ENCODE measurements around the gene CEP112.
"Not testable (repeated sequence)": the region's sequence is repeated elsewhere in the genome, so short reads cannot be mapped to it uniquely, and the experiment has no call there.

Gene CEP112

DNA sequence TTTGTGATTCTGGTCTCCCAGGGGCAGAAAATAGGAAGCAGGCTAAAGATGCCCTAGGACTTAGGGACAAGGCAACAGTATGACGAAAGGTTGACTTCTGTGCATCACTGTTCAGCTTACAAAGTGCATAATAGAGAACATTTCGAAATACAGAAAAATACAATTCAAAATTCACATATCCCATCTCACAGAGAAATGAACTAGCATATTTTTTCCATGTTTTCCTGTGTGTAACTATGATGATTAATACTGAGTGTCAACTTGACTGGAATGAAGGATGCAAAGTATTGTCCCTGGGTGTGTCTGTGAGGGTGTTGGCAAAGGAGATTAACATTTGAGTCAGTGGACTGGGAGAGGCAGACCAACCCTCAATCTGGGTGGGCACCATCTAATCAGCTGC, 365.4 kb downstream of the CEP112 start:
- DNase-seq (ENCODE audit: low read depth): not testable (repeated sequence)

DNA sequence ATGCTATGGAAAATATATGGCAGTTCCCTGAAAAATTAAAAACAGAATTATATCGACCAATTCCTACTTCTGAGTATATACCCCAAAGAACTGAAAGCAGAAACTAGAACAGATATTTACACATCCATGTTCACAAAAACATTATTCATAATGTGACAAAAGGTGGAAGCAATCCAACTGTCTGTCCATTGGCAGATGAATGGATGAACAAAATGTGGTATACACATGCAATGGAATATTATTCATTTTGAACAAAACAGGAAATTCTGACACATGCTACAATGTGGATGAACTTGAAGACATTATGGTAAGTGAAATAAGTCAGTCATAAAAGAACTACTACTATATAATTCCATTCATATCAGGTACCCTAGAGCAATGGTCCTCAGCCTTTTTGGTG, 367.0 kb downstream of the CEP112 start:
- no peak for DNase-seq (ENCODE audit: low read depth)

DNA sequence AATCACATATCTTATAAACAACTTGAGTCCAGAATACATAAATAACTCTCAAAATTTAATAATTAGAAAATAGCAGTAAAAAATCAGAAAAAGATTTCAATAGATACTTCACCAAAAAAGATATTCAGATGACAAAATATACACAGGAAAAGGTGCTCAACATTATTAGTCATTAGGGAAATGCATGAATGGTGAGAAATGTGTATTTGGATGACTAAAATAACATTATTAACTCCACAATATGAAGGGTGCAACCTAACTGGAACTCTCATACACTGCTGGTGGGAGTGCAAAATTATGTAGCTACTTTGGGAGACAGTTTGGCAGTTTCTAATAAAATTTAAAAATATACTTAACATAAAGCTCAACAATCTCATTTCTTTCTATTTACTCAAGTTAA, 368.2 kb downstream of the CEP112 start:
- DNase-seq (ENCODE audit: low read depth): no peak

DNA sequence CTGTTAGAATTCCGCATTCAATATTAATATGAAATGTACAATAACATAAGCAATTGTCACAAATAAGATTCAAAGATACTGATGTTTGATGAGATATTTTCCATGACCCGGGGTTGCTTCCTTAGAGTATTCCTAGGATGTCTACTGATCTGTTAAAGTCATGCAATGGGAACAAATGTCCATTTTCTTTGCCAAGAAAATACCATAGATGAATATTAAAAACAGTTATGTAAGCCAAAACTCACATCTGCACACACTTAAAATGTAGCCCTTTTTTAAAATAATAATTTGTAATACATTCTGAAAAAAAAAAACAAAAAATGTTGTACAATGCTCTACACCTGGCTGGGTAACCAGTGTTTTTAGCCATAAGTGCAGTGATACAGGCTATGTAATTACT, 371.1 kb downstream of the CEP112 start:
- no peak for DNase-seq (ENCODE audit: low read depth)

DNA sequence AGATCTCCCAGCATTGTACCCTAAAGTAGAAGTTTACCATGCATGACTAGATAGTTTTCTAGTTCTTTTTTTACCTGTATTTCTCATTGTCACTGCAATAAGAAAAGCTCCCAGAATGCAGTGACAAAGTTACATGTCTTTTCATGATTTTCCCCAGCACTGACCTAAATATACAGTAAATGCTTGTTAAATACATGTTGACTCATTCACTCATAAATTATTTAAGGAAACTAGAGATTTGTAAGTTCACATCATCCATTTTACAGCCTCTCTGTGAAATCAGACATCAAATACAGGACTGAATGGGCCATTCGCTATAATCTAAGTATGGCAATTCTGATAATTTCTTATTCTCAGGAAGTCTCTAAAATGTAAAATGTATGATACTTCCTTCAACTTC, 371.6 kb downstream of the CEP112 start:
- DNase-seq (ENCODE audit: low read depth): no peak

DNA sequence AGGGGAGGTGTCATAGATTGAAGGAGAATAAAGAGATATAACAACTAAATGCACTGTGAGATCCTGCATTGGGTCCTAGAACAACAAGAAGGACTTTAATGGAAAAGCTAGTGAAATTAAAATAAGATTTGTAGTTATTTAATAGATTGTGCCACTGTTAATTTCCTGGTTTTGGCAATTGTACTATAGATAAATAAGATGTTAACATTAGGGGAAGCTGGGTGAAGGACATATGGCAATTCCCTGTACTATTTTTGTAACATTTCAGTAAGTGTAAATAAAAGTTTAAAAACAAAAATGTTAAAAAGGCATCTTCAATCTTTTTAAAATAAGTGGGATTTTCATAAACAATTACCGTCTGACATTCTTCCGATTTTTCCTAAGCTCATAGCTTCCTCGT, 372.1 kb downstream of the CEP112 start:
- no peak for DNase-seq (ENCODE audit: low read depth)

DNA sequence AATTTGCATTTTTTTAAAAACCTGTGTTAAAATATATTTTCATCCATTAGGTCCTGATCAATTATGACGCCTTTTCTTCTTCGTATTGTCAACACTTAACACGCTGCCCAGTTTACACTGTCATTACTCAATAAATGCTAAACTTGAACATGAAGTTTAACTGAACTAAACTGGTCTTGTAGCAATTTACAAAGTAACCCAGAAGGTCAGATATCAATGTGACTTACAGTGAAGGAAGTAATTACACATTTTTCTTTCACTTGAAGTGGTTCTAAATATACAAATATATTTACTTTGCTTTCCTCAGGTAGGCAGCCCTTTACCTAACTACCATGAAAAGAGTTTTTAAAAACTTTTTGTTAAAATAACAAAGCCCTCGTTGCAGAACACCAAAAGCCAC, 374.0 kb downstream of the CEP112 start:
- no peak for DNase-seq (ENCODE audit: low read depth)

DNA sequence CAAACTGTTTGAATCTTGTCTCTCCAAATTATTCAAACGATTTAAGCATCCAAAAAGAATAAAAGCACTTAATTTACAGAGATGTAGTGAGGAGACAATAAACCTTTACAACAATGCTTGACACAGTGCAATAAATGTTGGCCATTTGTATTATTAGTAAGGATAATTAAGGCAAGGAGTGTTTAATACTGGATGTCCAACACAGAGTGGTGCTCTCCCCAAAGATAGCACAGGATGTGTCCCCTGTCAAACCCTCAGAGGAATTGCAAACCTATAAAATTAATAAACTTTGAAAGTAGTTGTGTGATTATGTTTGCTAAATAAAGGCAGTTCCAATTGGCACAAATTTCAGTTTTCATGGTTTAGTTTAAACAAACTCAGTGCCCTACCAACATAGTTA, 377.5 kb downstream of the CEP112 start:
- no peak for DNase-seq (ENCODE audit: low read depth)

DNA sequence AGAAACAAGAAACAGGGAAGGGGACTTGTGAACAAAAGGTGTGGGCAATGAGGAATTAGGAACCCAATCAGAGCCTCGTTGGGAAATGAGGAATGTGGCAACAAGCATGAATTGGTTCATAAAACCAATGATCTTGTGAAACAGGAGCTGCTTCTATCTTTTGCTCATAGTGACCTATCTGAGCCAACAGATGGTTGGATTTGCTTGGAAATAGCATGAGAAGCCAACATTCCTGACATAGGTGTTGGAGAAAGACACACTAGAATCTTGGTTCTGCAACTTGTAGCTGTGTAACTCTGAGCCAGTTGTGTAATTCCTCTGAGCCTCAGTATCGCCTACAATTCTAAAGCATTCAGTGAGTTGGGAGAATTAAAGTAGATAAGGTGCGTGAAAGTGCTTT, 378.6 kb downstream of the CEP112 start:
- DNase-seq (ENCODE audit: low read depth): no peak

DNA sequence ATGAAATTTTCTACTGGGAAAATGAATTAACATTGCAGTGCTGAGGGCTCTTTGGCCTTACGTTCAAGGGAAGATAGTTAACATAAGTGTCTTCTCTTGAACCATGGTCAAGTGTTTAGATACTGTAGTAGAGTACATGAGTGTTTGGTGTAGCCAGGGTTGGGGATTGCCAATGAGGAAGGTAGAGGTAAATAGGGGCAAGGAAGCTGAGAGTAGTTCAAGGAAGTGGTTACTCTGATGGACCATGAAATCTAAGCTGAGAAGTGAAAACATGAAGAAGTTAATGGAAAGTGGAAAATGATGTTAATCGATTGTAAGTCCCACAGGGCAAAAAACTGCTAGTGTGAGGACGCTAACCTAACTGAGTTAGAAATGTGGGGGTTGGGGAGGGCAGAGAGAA, 380.9 kb downstream of the CEP112 start:
- DNase-seq (ENCODE audit: low read depth): no peak

DNA sequence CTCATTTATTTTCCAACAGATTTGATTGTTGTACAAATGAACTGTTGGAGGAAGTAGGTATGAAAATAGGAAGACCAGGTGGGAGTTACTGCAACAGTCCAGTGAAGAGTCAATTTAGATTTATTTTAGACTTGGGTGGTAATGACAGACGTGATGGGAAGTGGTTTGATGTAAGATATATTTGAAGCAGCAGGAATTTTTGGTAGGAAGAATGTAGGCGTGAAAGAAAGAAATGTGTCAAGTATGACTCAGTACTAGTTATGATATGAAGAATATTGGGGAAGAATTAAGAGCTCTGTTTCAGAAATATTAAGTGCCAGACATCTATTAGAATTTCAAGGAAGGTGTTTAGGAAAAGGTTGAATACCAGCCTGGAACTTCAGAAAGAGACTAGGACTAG, 382.6 kb downstream of the CEP112 start:
- DNase-seq (ENCODE audit: low read depth): no peak

DNA sequence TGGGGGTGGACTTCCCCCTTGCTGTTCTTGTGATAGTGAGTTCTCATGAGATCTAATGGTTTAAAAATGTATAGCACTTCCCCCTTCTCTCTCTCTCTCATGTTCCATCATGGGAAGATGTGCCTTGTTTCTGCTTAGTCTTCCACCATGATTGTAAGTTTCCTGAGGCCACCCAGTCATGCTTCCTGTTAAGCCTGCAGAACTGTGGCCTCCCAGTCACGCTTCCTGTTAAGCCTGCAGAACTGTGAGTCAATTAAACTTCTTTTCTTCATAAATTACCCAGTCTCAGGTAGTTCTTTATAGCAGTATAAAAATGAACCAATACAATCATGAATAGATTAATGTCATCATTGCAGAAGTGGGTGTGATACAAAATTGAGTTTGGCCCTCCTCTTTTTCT, 383.4 kb downstream of the CEP112 start:
- not testable (repeated sequence) for DNase-seq (ENCODE audit: low read depth)

DNA sequence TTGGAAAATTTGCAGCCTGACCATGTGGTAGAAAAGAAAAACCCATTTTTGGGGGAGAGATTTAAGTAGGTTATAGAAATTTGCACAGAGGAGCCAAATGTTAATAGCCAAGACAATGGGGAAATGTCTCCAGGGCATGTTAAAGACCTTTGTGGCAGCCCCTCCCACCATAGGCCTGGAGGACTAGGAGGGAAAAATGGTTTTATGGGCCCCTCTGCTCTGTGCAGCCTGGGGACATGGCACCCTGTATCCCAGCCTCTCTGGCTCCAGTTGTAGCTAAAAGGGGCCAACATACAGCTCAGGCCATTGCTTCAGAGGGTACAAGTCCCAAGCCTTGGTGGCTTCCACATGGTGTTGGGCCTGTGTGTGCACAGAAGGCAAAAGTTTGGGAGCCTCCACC, 384.6 kb downstream of the CEP112 start:
- DNase-seq (ENCODE audit: low read depth): no peak

DNA sequence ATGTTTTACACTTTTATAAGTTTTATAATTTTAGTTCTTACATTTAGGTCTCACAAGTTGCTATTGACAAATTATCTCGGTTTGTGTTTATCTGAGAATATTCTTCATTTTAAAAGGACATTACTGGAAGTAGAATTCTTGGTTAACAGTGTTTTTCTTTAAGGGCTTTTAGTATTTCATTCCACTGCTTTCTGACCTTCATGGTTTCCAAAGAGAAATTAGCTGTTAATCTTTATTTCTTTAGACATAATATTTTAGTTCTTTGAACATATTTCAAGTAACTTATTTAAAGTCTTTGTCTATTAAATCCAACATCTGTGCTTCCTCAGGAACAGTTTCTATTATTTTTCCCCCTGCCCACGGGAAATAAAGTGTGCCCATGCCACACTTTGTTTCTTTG, 390.4 kb downstream of the CEP112 start:
- DNase-seq (ENCODE audit: low read depth): no peak

DNA sequence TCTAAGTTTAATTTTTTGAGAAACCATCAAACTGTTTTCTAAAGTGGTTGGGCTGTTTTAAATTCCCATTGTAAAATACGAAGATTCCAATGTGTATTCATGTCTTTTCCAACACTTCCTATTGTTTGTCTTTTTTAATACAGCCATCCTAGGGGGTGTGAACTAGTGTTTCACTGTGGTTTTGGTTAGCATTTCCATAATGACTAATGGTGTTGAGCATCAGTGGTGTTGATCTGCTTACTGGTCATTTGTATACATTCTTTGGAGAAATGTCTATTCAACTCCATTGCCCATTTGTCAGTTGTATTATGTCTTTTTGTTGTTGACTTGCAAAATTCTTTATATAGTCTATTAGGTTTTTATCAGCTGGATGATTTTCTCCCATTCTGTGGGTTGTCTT, 391.3 kb downstream of the CEP112 start:
- DNase-seq (ENCODE audit: low read depth): no peak

DNA sequence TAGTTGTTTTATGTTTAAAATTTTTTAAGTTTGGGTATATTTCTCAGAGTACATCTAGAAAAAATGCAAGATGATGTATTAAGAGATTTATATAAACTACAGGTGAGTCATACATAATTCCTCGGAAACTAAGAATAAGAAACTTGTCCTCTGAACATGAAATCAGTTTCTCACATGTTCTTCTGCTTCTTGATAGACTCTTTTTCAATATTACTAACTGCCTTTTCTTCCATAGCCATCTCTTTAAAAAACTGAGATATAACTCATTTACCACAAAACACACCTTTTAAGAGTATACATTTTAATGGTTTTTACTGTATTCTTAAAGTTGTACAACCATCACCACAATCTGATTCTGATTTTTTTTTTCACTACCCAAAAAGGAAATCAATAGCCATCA, 392.1 kb downstream of the CEP112 start:
- DNase-seq (ENCODE audit: low read depth): no peak

DNA sequence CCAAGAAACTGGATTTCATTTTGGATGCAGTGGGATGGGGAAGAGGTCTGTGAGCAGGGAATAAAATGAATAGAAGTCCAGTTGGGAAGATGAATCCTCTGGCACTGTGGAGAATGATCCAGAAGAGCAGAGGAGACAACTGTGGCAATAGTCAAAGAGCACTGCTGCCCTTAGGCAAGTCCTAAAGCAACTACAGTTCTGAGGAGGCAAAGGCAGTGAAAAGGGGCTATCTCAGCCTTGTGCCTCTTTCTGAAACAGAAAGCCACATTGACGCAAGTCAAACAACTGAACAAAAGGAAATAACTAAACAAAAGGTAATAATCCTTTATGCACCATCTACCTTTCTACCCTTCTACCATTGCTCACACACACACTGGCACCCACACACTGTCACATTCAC, 392.5 kb downstream of the CEP112 start:
- no peak for DNase-seq (ENCODE audit: low read depth)

DNA sequence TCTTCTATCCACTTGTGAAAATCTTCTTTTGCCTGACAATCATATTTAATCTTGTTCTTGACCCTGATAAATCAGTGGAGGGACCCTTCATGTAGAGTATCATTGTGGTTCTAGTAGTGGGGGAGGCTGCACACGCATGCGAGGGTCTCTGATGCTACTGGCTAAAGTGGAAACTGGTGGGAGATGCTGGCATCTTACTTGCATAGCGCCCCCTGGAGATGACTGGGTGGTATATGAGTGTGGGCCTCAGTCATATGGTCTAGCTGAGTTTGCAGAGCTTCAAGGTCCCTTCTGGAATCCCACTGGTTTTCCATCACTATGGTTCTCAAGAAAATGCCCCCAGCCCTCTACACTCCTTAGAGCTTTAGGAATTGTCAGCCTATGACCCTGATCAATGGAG, 394.1 kb downstream of the CEP112 start:
- no peak for DNase-seq (ENCODE audit: low read depth)

DNA sequence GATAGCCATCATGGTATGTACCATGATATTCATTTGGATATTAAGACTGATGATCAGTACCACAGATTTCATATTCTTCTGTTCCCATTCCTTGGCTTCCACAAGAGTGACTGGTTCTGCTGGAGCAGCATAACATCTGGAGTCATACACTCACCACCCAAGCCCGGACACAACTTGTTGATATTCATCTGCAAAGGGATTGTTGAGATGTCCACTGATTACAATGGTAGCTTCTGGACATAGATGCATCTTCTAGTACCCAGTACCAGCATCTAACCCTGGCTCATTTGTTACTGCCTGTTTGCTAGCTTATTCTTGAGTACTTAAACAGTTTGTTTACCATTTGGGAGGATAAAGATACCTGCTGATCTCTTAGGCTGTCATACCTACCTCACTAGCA, 394.8 kb downstream of the CEP112 start:
- DNase-seq (ENCODE audit: low read depth): no peak

DNA sequence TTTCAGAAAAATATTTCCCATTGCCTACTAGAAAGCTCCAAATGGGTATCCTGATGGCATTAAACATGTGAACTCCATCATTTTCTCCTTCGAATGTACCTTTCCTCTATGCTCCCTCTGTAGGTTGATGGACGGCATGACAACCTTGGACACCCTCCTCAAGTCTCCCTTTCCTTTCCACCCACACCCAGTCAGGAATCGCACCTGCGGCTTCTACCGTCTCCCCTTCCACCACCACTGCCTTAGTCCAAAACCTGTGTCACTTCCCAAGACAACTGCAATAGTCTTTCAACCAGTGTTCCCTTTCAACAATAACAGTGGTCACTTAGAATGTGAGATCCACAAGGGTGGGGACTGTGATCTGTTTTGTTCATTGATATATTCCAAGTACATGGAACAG, 397.4 kb downstream of the CEP112 start:
- no peak for DNase-seq (ENCODE audit: low read depth)

DNA sequence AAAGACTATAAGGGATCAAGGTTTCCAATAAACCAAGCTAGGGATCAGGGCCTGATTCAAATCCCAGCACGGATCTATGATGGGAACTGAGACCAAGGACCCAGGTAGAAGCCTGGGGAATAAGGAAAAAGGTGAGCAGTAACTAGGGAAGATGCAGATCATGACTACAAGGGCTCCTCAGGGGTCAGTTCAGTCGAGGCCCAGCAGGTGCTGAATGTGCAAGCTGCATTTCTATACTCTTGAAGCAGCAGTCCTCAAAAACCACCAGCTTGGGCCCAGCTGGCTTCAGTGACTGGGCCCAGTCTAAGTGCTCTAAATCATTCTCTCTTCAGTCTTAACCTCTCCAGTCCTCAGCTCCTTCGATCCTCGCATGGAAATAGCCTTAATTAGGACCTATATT, 401.7 kb downstream of the CEP112 start:
- DNase-seq (ENCODE audit: low read depth): no peak

DNA sequence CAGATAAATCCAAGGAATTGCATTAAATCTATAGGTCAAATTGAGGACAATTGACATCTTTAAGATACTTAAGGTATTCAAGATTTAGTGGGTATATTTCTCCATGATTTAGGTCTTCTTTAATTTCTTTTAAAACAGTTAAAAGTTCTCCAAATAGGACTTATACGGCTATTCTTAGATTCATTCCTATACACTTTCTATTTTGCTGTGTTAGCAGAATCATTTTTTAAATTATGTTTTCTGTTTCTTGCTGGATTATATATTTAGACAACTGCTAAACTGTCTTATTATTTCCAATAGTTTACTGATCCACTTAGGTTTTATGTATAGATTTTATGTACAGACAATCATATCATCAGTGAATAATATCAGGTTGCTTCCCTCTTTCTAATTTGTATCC, 404.4 kb downstream of the CEP112 start:
- no peak for DNase-seq (ENCODE audit: low read depth)

DNA sequence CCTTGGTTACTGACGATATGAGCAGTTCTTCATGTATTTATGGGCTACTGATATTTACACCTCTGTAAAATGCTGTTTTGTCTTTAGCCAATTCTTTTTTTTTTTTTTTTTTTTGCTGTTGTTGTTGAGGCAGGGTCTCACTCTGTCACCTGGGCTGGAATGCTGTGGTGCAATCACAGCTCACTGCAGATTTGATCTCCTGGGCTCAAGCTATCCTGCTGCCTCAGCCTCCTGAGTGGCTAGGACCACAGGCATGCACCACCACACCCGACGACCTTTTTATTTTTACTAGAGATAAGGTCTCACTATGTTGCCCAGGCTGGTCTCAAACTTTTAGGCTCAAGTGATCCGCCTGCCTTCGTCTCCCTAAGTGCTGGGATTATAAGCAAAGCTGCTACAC, 405.5 kb downstream of the CEP112 start:
- DNase-seq (ENCODE audit: low read depth): no peak

DNA sequence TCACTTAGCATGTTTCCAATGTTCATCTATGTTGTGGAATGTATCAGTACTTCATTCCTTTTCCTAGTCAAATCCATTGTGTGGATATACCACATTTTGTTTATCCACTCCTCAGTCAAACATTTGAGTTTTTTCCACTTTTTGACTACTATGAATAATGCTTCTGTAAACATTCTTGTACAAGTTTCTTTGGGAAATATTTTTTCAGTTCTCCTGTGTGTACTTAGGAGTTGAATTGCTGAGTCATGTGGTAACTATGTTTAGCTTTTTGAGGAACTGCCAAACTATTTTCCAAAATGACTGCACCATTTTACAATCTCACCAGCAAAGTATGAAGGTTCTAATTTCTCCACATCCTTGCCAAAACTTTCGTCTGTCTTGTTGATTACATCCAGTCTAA, 406.8 kb downstream of the CEP112 start:
- no peak for DNase-seq (ENCODE audit: low read depth)

DNA sequence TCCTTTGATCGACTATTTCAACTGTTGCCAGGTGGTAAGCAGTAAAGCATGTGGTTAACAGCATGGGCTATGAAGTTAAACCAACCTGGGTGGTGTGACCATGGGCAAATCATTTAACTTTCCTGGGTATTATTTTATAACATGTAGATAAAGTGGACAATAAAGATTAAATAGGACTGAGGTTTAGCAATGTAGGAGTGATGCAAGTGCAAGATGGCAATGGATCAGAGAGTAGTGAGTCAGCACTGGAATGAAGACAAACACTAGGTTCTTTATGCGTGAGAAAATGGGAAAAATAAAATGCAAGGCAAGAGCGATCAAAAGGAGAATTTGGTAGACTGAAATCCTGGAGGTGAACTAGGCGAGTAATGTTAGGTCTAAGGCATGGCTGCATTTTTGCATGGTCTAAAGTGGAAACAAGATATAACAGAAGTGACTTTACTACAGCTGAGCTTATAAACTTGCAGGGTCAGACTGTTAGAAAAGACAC, 408.0 kb downstream of the CEP112 start:
- no peak for DNase-seq (ENCODE audit: low read depth)

All from activated gamma-delta T cell treated with anti-CD3 and anti-CD28 coated beads, Interleukin-2, amount 50 U/mL, for 16 hours (primary cell).